ENCODE measurements around the gene LINGO4. TPM values are rescaled to one million over a fixed set of nuclear protein-coding genes. Genes with fewer than 3 reads are reported as not detected.
"Not testable (repeated sequence)": the region's sequence is repeated elsewhere in the genome, so short reads cannot be mapped to it uniquely, and the experiment has no call there.

Gene LINGO4
- total and polyA plus RNA-seq, 10 of the 15 experiments (the other 5 are each of a cell fraction or from before 2014, with no cell fraction given): not detected

GRCh38 chr1:151773702-151774101 is 31.5 kb downstream of the LINGO4 start (continued):
- no peak for TF ChIP-seq RCOR1 (conservative IDR thresholded peaks at IDR 0.05; ENCODE audit: low read depth, low read length)
- TF ChIP-seq MYC (IDR thresholded peaks at IDR 0.05; ENCODE audit: insufficient read depth, insufficient read length, insufficient replicate concordance, low read length, severe bottlenecking): no peak
- no peak for TF ChIP-seq ZNF24 (IDR thresholded peaks at IDR 0.05)
- no peak for TF ChIP-seq TBL1XR1 (IDR thresholded peaks at IDR 0.05; ENCODE audit: low read depth, low read length)
- no peak for TF ChIP-seq IRF3 (IDR thresholded peaks at IDR 0.05)

DNA sequence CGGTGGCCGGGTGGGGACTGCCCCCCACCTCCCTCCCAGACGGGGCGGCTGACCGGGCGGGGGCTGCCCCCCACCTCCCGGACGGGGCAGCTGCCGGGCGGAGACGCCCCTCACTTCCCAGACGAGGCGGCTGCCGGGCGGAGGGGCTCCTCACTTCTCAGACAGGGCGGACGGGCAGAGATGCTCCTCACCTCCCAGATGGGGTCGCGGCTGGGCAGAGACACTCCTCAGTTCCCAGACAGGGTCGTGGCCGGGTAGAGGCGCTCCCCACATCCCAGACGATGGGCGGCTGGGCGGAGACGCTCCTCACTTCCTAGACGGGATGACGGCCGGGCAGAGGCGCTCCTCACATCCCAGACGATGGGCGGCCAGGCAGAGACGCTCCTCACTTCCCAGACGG is 35.9 kb downstream of the LINGO4 start:
- ATAC-seq; BruUV-seq (replicated peaks); FAIRE-seq; H3K4me2 ChIP-seq (ENCODE audit: control insufficient read depth, insufficient read depth); intact Hi-C loops (cut with micrococcal nuclease; ENCODE audit: unreplicated experiment); H3K9me3 ChIP-seq (replicated peaks; ENCODE audit: control insufficient read depth, insufficient read depth, low read length); DNase-seq (ENCODE audit: low read depth, low spot score); POLR2A ChIA-PET; H2AFZ ChIP-seq (ENCODE audit: control insufficient read depth, low read depth, low read length); H3K4me1 ChIP-seq (ENCODE audit: control insufficient read depth, insufficient read depth, low read length); SMC1A ChIA-PET (ENCODE audit: uncharacterized antibody, unreplicated experiment); CTCF ChIA-PET; H3K27ac ChIP-seq (ENCODE audit: control insufficient read depth, insufficient read depth); H3K36me3 ChIP-seq (ENCODE audit: control insufficient read depth in 2 of 2, insufficient read depth in 2 of 2, low read length in 1 of 2); H3K79me2 ChIP-seq (ENCODE audit: control insufficient read depth, insufficient read depth, low read length); H3K4me3 ChIP-seq; H3K27me3 ChIP-seq (replicated peaks in 1 of 2; ENCODE audit: control insufficient read depth in 2 of 2, insufficient read depth in 2 of 2, low read length in 1 of 2); H3K9ac ChIP-seq (ENCODE audit: control insufficient read depth, insufficient read depth, low read length); H4K20me1 ChIP-seq (ENCODE audit: control insufficient read depth, insufficient read depth); in situ Hi-C loops (cut with MboI); RAD21 ChIA-PET (ENCODE audit: unreplicated experiment): not testable (repeated sequence)
- WGBS (ENCODE audit: insufficient coverage, insufficient replicate concordance, low lambda C conversion rate, missing lambda C conversion rate): 70% methylated on average over 22 of the region's 34 CpGs

GRCh38 chr1:151768351-151769066 is 36.7 kb downstream of the LINGO4 start:
- intact Hi-C loops (cut with micrococcal nuclease; ENCODE audit: unreplicated experiment); H3K4me2 ChIP-seq (ENCODE audit: control insufficient read depth, insufficient read depth); H4K20me1 ChIP-seq (ENCODE audit: control insufficient read depth, insufficient read depth); FAIRE-seq; BruUV-seq (replicated peaks); DNase-seq (ENCODE audit: low read depth, low spot score); H2AFZ ChIP-seq (ENCODE audit: control insufficient read depth, low read depth, low read length); H3K27ac ChIP-seq (ENCODE audit: control insufficient read depth, insufficient read depth); ATAC-seq; RAD21 ChIA-PET (ENCODE audit: unreplicated experiment); H3K4me1 ChIP-seq (ENCODE audit: control insufficient read depth, insufficient read depth, low read length); H3K36me3 ChIP-seq (ENCODE audit: control insufficient read depth in 2 of 2, insufficient read depth in 2 of 2, low read length in 1 of 2); H3K9ac ChIP-seq (ENCODE audit: control insufficient read depth, insufficient read depth, low read length); H3K9me3 ChIP-seq (replicated peaks; ENCODE audit: control insufficient read depth, insufficient read depth, low read length); in situ Hi-C loops (cut with MboI); H3K4me3 ChIP-seq; H3K27me3 ChIP-seq (replicated peaks in 1 of 2; ENCODE audit: control insufficient read depth in 2 of 2, insufficient read depth in 2 of 2, low read length in 1 of 2); H3K79me2 ChIP-seq (ENCODE audit: control insufficient read depth, insufficient read depth, low read length): not testable (repeated sequence)
- CTCF ChIA-PET: interaction anchor here (1.1 kb wide), 1 partner anchor 174 kb away, joined by 3 read pairs; no protein-coding TSS in a partner anchor
- POLR2A ChIA-PET: interaction anchor here (0.6 kb wide), 1 partner anchor 9 kb away, joined by 3 read pairs; no protein-coding TSS in a partner anchor
- WGBS (ENCODE audit: insufficient coverage, insufficient replicate concordance, low lambda C conversion rate, missing lambda C conversion rate): 22% methylated on average over 3 of the region's 7 CpGs
- SMC1A ChIA-PET (ENCODE audit: uncharacterized antibody, unreplicated experiment): interaction anchor here (1.2 kb wide), 1 partner anchor 34 kb away, joined by 4 read pairs; no protein-coding TSS in a partner anchor

All from GM12878 (cell line).